PC-9 (cell line): Measurements from ENCODE around the gene SACM1L.

Experiments
- EZH2 ChIP-seq: fragments of 200-600 bp; sonication (generic); IDR thresholded peaks from 2 replicates; pipeline ENCODE4 v1.8.0; 2017; ENCODE audit warnings: antibody characterized with exemption, low read depth
- TF ChIP-seq, protein P1 (sequence below): fragments of 200-600 bp; sonication (generic); conservative IDR thresholded peaks from 2 replicates; pipeline ENCODE4 v1.6.1; 2017; ENCODE audit warnings: mixed run types, antibody characterized with exemption, mild to moderate bottlenecking, moderate library complexity

- TF ChIP-seq, protein P1, sequence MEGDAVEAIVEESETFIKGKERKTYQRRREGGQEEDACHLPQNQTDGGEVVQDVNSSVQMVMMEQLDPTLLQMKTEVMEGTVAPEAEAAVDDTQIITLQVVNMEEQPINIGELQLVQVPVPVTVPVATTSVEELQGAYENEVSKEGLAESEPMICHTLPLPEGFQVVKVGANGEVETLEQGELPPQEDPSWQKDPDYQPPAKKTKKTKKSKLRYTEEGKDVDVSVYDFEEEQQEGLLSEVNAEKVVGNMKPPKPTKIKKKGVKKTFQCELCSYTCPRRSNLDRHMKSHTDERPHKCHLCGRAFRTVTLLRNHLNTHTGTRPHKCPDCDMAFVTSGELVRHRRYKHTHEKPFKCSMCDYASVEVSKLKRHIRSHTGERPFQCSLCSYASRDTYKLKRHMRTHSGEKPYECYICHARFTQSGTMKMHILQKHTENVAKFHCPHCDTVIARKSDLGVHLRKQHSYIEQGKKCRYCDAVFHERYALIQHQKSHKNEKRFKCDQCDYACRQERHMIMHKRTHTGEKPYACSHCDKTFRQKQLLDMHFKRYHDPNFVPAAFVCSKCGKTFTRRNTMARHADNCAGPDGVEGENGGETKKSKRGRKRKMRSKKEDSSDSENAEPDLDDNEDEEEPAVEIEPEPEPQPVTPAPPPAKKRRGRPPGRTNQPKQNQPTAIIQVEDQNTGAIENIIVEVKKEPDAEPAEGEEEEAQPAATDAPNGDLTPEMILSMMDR, result no peak
- TF ChIP-seq EZH2, result no peak
Measured at GRCh38 chr3:45774581-45775521, 85.7 kb downstream of the SACM1L start.
